Placental epithelial cell (primary cell): ENCODE measurements around the gene CAPN1. TPM values are rescaled to one million over a fixed set of nuclear protein-coding genes. Genes with fewer than 3 reads are reported as not detected.

Source experiments
- small RNA-seq: library from RNA; depleted of rRNA; stranded (forward); fragments of <200 nt; gene quantifications from one replicate; pipeline ENCODE3, GENCODE V24; 2012
- total RNA-seq: library from RNA; depleted of rRNA; stranded (reverse); fragments of >200 nt; gene quantifications from 2 replicates; pipeline ENCODE4 v1.2.3, GENCODE V29; 2012

The CAPN1 gene
- total RNA-seq, result 197 and 486 TPM in 2 replicates

GRCh38 chr11:65181569-65182257 lies at the start of gene CAPN1:
TSS of gene CAPN1 (plus strand) at chr11:65181928. CDS start at chr11:65182702, 774 bp downstream.

DNA sequence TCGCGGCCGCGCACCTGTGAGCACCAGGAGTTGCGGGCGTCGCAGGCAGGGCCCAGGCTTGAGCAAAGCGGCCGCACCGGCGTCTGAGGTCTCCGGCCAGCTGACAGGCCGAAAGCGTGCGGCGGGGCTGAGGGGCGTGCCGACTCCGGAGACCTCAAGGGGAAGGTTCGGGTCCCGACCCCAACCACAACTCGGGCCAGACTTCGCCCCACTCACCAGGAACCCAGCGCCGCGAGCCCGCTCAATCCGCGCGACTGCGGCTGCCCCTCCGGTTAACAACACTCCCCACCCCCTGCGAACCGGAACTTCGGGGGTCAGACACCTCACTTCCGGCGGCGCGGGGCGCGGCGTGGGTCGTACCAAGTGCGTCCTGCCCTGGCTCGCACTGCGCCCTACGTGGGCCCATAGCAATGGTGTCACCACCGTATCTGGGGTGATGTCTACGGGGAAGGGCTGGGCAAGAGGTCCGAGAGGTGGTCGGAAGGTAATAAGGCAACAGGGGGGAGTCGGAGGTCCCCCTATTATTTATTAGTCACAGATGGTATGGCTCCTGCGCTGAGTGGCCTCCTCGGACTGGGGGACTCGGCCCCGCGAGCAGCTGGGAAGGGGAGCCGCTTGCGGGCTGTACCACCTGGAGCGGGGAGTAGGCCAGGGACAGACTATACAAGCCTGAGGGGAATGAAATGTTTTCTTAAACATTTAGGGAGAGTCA lies 47.3 kb upstream of the CAPN1 start, which contains the start of gene SYVN1:
SYVN1 (minus strand) TSS at position 280 of the 712 bp plus-strand sequence. CDS start 918 bp downstream, outside the sequence.

GRCh38 chr11:65170058-65170534 lies 11.6 kb upstream of the CAPN1 start, which contains the start of gene SPDYC:
TSS of gene SPDYC (plus strand) at chr11:65170233. CDS start at chr11:65171358, 1,125 bp downstream.

Small RNA genes lying within 50 kb of the gene (small RNA-seq; reads per million reads assigned to genes)
- gene HIGD1AP10, result not detected
- gene PDCL2P2, result not detected
- 32.1 reads per million, percentile 97 among the genes with 10 or more reads in this experiment for gene RNU2-23P

Other genes with a start within 250 kb of the CAPN1 start
- gene GPHA2, start 246.0 kb upstream of the CAPN1 start, total RNA-seq, result not detected in 2 replicates
- gene MAJIN, start 209.8 kb upstream of the CAPN1 start, total RNA-seq, result not detected in 2 replicates
- not detected in 2 replicates for gene BATF2, start 185.0 kb upstream of the CAPN1 start, total RNA-seq
- 89.9 and 96.4 TPM in 2 replicates for gene ARL2, start 167.8 kb upstream of the CAPN1 start, total RNA-seq
- 14.1 and 21.4 TPM in 2 replicates for gene SNX15, start 154.5 kb upstream of the CAPN1 start, total RNA-seq
- gene SAC3D1, start 140.7 kb upstream of the CAPN1 start, total RNA-seq, result 27.3 and 27.5 TPM in 2 replicates
- 14.3 and 27.5 TPM in 2 replicates for gene NAALADL1, start 123.4 kb upstream of the CAPN1 start, total RNA-seq
- 3.6 and 4.3 TPM in 2 replicates for gene CDCA5, start 97.9 kb upstream of the CAPN1 start, total RNA-seq
- gene ZFPL1, start 97.7 kb upstream of the CAPN1 start, total RNA-seq, result 45.9 and 70.3 TPM in 2 replicates
- 196 and 371 TPM in 2 replicates for gene VPS51, start 85.7 kb upstream of the CAPN1 start, total RNA-seq
- gene TM7SF2, start 70.1 kb upstream of the CAPN1 start, total RNA-seq, result 18.5 and 26.9 TPM in 2 replicates
- 12.6 and 14.5 TPM in 2 replicates for gene ZNHIT2, start 64.2 kb upstream of the CAPN1 start, total RNA-seq
- 163 and 287 TPM in 2 replicates for gene FAU, start 59.8 kb upstream of the CAPN1 start, total RNA-seq
- 35.7 and 78.1 TPM in 2 replicates for gene MRPL49, start 59.6 kb upstream of the CAPN1 start, total RNA-seq
- 20.0 and 53.9 TPM in 2 replicates for gene SYVN1, start 47.4 kb upstream of the CAPN1 start, total RNA-seq
- gene SPDYC, start 11.7 kb upstream of the CAPN1 start, total RNA-seq, result not detected in 2 replicates
- gene POLA2, start 80.0 kb downstream of the CAPN1 start, total RNA-seq, result 5.0 and 6.3 TPM in 2 replicates
- gene CDC42EP2, start 132.9 kb downstream of the CAPN1 start, total RNA-seq, result 3.1 and 23.2 TPM in 2 replicates
- gene DPF2, start 151.9 kb downstream of the CAPN1 start, total RNA-seq, result 44.5 and 64.8 TPM in 2 replicates
- 0.11 TPM in 1 of 2 replicates, not detected in the other for gene TIGD3, start 172.8 kb downstream of the CAPN1 start, total RNA-seq
- gene SLC25A45, start 200.7 kb downstream of the CAPN1 start, total RNA-seq, result 3.8 and 4.3 TPM in 2 replicates
- gene FRMD8, start 204.7 kb downstream of the CAPN1 start, total RNA-seq, result 55.3 and 58.9 TPM in 2 replicates
- gene NEAT1, start 240.9 kb downstream of the CAPN1 start, total RNA-seq, result 141 and 249 TPM in 2 replicates